Activated CD8-positive, alpha-beta memory T cell treated with anti-CD3 and anti-CD28 coated beads for 1 hour (primary cell): ENCODE data around the gene CYGB.

Experiments
- DNase-seq, 2 donors: peaks; one replicate each; pipeline ENCODE4 v3.0.0-alpha.2; 2020; ENCODE audit warnings: low read depth in 1 of 2; ENCODE audit errors: extremely low read depth in 1 of 2

CYGB gene

DNA sequence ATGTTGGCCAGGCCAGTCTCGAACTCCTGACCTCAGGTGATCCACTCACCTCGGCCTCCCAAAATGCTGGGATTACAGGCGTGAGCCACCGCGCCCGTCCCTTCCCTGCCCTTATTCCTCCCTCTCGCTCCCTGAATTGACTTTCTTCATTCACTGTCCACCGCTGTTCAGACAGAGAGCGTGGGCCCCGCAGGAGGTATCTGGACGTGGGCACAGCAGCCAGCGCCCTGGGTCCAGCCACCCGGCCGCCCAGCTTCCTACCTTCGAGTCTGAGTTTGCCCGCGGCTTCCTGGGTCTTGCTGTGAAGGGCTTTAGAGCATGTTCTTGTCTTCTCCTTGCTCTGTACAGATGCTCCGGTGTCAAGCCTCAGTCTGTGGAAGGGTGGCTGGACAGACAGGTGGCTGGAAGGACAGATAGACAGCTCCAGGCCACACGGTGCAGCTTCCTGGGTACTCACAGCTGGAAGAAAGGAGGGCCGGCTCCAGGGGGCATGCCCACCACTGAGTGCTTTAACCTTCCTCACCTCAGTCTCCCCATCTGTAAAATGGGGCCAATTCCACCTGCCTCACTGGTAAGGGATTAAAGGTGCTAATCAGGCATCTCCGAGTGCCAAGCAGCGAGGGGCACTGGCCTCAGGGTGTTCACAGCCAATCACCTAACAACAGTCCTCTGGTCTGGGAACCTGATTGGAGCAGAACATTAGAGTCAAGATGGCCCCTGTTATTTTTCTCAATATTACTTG, 49.9 kb downstream of the CYGB start:
- no peak for DNase-seq

DNA sequence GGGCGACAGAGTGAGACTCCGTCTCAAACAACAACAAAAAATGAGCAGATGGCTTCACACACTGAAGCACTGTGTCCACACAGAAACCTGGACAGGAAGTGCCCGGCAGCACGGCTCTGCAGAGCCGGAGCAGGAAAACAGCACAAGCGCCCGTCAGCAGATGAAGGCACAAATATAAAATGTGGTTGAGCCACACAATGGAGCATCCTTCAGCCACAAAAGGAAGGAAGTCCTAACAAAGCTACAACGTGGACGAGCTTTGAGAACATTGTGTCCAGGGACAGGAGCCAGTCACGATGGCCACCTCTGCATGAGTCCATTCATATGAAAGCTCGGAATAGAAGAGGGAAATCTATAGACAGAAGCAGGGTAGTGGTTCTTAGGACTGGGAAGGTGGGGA, 51.9 kb downstream of the CYGB start:
- DNase-seq, result no peak

DNA sequence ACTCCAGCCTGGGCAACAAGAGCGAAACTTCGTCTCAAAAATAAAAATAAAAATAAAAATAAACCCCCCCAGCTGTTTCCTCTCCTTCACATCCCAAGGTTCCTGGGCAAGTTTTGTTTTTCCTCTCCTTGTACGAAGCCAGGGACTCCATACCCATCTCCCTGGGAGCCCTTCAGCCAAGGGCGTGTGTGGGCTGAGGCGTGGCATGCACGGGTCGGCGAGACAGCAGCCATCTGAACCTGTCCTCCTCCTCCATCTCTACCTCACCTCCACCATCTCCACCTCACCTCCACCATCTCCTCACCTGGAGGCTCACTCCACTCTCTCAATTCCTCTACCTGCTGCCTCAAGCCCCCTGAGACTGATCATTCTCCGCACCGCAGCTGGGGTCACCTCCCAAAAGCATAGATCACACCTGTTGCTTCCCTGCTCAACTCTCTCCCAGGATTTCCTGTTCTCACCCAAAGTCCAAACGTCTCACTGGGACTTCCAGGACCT, 53.2 kb downstream of the CYGB start:
- DNase-seq, result no peak

DNA sequence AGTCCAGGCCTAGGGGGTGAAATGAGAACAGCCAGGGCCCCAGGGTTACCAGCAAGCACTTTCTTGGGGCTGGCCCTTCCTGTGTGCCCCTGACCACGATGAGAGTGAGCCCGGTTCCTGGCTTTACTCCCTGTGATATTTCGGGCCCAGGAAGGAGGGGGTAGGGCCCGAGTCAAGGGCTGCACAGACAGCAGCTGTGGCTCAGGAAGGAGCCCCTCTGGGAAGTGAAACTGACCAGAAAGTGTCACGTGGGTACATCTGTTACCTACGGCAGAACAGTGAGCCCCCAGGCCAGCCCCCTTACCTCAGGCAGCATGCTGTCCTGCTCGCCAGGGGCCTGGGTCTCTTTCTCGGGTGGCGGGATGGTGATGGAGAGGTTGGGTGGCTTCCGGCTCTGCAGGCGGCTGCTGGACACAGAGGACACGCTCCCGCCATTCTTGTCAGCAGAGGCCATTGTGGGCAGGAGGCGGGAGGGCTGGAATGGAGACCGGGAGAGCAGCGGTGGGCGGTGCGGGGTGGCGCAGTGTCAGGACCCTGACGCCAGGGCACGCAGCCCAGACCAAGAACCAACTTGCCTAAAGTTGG, 56.3 kb downstream of the CYGB start:
- no peak for DNase-seq

DNA sequence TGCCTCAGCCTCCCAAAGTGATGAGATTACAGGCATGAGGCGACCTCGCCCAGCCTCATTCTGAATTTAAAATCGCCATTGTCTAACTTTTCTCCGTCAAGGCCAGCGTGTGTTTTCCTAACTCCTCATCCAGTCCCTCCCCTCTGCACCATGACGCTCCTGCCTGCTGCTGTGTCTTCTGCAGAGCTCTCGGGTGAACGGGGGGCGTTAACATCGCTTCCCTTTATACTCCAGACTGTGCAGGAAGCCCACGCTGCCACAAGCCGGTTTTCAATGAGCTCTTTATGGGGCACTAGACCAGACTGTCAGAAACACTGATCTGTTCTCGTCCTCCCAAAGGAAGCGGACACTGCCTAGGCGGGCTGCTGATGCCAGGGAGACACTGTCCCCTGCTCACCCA, 56.9 kb downstream of the CYGB start:
- DNase-seq, result no peak

DNA sequence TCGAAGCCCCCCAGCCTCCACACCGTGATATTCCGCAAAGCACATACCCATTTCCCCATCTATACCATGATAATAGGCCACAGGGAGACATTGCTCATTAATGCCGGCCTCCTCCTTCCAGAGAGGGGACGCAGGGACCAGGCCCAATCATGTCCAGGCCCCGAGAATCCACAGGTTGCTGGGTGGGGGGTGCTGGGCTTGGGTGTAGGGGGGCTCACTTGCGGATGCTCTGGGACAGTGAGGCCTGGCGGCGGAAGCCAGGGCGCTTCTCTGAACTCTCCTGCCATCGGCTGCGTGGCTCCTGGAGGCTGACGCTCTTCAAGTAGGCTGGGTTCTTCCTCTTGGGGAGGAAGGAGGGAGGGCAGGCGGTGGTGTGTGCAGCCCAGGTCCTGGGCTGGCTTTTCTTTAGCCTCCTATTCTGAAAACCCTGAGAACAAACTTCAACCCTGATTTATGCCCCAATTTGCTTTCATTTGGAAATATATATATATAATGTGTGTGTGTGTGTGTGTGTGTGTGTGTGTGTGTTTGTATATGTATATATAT, 57.9 kb downstream of the CYGB start:
- DNase-seq, result no peak

DNA sequence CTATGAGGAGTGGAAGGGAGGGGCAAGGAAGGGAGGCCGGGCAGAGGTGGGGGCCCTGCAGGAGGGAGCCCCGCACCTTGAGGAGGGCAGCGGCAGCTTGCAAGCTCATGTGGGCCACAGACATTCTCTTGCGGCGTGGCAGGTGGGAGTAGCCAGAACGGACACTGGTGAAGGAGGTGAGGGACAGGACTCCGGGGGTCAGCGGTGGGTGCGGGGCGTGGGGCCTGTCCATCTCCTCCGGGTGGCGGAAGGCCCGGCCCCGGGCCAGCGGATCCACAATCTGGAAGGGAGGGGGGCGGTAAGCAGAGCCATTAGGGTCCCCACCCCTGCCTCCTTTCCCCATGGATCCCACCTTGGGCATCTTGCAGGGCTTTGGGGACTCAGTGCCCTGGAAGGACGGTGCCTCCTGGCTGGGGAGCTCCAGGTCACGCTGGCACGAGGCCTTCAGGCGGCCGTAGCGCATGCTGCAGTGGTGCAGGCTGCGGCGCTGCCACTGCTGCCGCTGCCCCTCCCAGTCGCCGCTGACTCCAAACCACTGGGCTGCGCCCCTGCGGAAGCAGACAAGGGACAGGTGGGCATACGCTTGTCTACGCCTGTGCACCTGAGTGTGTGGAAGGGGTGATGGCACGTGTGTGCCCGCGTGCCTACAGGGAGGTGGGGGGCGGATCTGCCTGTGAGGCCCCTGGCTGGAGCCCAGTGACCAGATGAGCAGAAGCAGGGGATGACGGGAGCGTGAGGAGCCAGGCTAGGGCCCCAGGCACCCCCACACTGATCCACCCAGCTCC, 58.6 kb downstream of the CYGB start:
- no peak for DNase-seq

DNA sequence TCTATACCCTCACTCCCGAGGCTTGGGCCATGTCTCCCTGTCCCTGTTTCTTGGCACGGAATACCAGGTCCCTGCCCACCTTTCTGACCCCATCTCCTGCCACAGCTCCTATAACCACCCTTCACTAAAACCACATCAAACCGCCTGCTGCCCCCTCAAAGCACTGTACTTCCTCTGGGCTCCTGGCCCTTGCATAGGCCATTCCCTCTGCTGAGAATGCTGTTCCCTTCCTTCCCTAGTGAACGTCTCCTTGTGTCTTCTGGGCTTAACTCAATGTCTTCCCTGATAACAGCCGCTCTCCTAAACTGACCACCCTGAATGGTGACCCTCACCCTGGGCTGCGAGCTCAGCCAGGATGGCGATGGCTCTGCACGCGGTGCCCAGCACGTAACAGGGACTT, 59.4 kb downstream of the CYGB start:
- DNase-seq, result no peak

DNA sequence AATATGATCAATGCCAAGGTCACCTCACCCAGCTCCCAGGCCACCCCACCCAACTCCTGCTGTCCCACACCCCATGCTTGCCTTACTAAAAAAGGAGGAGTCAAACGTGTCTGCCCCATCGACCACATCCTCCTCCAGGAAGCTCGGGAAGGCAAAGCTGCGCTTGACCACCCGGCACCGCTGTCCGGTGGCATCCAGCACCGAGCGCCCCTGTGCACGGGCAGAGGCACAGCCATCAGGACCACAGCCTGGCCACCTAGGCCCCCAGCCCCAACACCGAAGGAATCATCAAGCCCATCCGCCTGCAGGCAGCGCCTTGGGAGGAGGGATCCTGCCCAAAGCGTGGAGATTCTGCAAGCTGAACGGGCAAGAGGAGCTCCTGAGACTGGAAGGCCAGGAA, 59.9 kb downstream of the CYGB start:
- no peak for DNase-seq
